Mucosa of stomach (tissue), 1 donor: ENCODE data around the gene SLC44A5.
"Not testable (repeated sequence)": the region's sequence is repeated elsewhere in the genome, so short reads cannot be mapped to it uniquely, and the experiment has no call there.

Experiments
- H3K27me3 ChIP-seq: one replicate; pipeline ENCODE4 v1.7.0; 2013; ENCODE audit warnings: mild to moderate bottlenecking, low read length; ENCODE audit not compliant: control insufficient read depth, insufficient read depth
- H3K36me3 ChIP-seq: one replicate; pipeline ENCODE4 v1.7.0; 2013; ENCODE audit warnings: low read length; ENCODE audit not compliant: control insufficient read depth, insufficient read depth
- H3K4me1 ChIP-seq: one replicate; pipeline ENCODE4 v1.7.0; 2013; ENCODE audit warnings: mild to moderate bottlenecking, low read length; ENCODE audit not compliant: control insufficient read depth, insufficient read depth
- H3K4me3 ChIP-seq: one replicate; pipeline ENCODE4 v1.7.0; 2013; ENCODE audit warnings: low read length
- H3K9ac ChIP-seq: one replicate; pipeline ENCODE4 v1.7.0; 2013; ENCODE audit warnings: mild to moderate bottlenecking, low read length, moderate library complexity
- H3K9me3 ChIP-seq: one replicate; pipeline ENCODE4 v1.7.0; 2013; ENCODE audit warnings: mild to moderate bottlenecking, low read length, moderate library complexity; ENCODE audit not compliant: control insufficient read depth
- donor health status: Pancreatic carcinoma.

Gene SLC44A5

GRCh38 chr1:75611014-75611413, at the start of gene SLC44A5:
SLC44A5 (minus strand) TSS chr1:75611114; CDS start chr1:75541447, 69,667 bp downstream.
- Histone ChIP-seq H3K4me1 (peaks cover 13% of the 10 kb centered on the region), H3K4me3 (no peak within 1 kb of the TSS), H3K9ac (no peak within 1 kb of the TSS), H3K36me3 (no peaks in the 10 kb centered on the region), H3K27me3 (peaks cover 30% of the 10 kb centered on the region), H3K9me3 (no peaks in the 10 kb centered on the region)

- no peaks in the 10 kb centered on the region for H3K9me3 ChIP-seq
- no peaks in the 10 kb centered on the region for H3K27me3 ChIP-seq
- no peak overlapping the region for H3K9ac ChIP-seq
- no peaks in the 10 kb centered on the region for H3K36me3 ChIP-seq
- no peaks in the 10 kb centered on the region for H3K4me1 ChIP-seq
- no peak overlapping the region for H3K4me3 ChIP-seq
Measured at GRCh38 chr1:75655931-75656330, 45.0 kb upstream of the SLC44A5 start.

- H3K9me3 ChIP-seq, H3K27me3 ChIP-seq, H3K9ac ChIP-seq, H3K4me3 ChIP-seq, H3K36me3 ChIP-seq, H3K4me1 ChIP-seq: not testable (repeated sequence)
Measured at GRCh38 chr1:75647183-75647582, 36.3 kb upstream of the SLC44A5 start.

- not testable (repeated sequence) for H3K4me1 ChIP-seq, H3K9ac ChIP-seq, H3K4me3 ChIP-seq, H3K27me3 ChIP-seq, H3K36me3 ChIP-seq, H3K9me3 ChIP-seq
Measured at GRCh38 chr1:75645153-75645552, 34.2 kb upstream of the SLC44A5 start.

- Histone ChIP-seq H3K4me1 (no peaks in the 10 kb centered on the region), H3K27me3 (no peaks in the 10 kb centered on the region), H3K4me3 (no peak overlapping the region), H3K36me3 (no peaks in the 10 kb centered on the region), H3K9me3 (no peaks in the 10 kb centered on the region), H3K9ac (no peak overlapping the region)
Measured at GRCh38 chr1:75643460-75643859, 32.5 kb upstream of the SLC44A5 start.

DNA sequence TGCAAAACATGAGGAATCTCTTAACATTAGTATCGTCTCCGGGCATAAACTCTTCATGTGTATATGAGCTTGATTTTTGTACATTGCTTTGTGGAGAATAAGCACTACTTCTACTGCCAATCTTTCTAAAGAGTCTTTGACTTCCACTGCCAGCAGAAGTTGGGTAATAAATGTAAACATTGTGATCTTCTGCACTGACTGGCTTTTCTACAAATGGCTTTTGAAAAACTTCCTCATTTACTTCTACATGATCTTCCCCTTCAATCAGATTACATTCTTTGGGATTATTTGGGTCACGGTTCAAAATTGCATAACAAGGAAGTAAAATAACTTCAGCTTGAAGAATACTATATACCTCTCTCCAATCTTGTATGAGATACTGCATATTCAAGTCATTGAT, 30.4 kb upstream of the SLC44A5 start:
- no peaks in the 10 kb centered on the region for H3K36me3 ChIP-seq
- no peak overlapping the region for H3K9ac ChIP-seq
- no peaks in the 10 kb centered on the region for H3K27me3 ChIP-seq
- no peaks in the 10 kb centered on the region for H3K4me1 ChIP-seq
- no peaks in the 10 kb centered on the region for H3K9me3 ChIP-seq
- H3K4me3 ChIP-seq: no peak overlapping the region

- H3K4me1 ChIP-seq: no peaks in the 10 kb centered on the region
- no peak overlapping the region for H3K4me3 ChIP-seq
Measured at GRCh38 chr1:75640137-75640536, 29.2 kb upstream of the SLC44A5 start.

GRCh38 chr1:75632350-75632949, 21.5 kb upstream of the SLC44A5 start:
- no peak overlapping the region for H3K4me3 ChIP-seq
- H3K36me3 ChIP-seq: no peaks in the 10 kb centered on the region
- H3K4me1 ChIP-seq: no peaks in the 10 kb centered on the region
- no peaks in the 10 kb centered on the region for H3K9me3 ChIP-seq
- no peaks in the 10 kb centered on the region for H3K27me3 ChIP-seq
- H3K9ac ChIP-seq: no peak overlapping the region

More at GRCh38 chr1:75640137-75640536, 29.2 kb upstream of the SLC44A5 start:
- Histone ChIP-seq H3K27me3 (no peaks in the 10 kb centered on the region), H3K9ac (no peak overlapping the region), H3K36me3 (no peaks in the 10 kb centered on the region), H3K9me3 (no peaks in the 10 kb centered on the region)

DNA sequence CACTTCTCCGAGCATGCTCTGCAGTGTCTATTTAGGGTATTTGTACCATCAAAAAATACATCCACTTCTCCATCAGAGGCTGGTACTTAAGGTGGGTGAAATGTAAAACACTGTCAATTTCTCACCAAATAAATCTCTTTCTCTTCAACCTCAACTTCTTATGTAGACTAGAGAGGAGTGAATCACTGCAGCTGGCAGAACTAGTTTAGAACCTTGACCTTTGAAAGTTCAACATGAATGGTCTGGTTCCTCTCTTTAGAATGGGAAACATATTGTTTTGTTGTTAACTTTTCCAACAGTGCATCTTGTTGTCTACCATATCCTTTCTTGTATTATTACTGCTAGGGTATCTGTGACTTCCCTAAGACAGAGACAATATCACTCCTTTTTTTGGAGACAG, 20.1 kb upstream of the SLC44A5 start:
- Histone ChIP-seq H3K9ac (no peak overlapping the region), H3K9me3 (no peaks in the 10 kb centered on the region), H3K4me3 (no peak overlapping the region), H3K27me3 (no peaks in the 10 kb centered on the region), H3K36me3 (no peaks in the 10 kb centered on the region), H3K4me1 (no peaks in the 10 kb centered on the region)

DNA sequence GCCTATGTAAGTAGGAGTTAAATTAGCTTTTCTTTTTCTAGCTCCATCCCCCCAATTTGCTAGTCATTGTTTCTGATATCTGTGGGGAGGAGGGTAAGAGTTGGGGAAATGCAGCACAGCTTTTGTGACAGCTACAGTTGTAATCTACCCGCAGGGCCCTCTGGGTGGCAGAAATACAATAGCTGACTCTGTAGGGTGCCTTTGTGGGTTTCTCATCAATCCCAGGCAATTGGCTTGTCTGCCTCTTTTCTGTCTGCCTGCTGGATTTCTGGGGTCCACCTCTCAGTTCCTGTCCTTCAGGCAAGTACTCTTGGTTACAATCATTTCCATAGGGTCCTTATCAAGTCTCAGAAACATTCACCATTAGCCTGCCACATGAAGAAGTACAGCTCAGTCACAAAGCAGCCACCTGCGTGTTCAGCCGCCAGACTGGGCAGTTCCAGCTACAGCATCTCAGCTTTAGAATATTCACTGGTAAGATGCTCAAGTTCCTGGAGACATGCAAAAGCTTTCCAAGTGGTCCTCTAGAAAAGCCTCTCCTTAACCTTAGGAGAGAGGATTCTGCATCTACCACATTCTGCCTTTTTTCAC, 19.2 kb upstream of the SLC44A5 start:
- Histone ChIP-seq H3K4me3 (no peak overlapping the region), H3K27me3 (no peaks in the 10 kb centered on the region), H3K9ac (no peak overlapping the region), H3K36me3 (no peaks in the 10 kb centered on the region), H3K4me1 (no peaks in the 10 kb centered on the region), H3K9me3 (no peaks in the 10 kb centered on the region)

DNA sequence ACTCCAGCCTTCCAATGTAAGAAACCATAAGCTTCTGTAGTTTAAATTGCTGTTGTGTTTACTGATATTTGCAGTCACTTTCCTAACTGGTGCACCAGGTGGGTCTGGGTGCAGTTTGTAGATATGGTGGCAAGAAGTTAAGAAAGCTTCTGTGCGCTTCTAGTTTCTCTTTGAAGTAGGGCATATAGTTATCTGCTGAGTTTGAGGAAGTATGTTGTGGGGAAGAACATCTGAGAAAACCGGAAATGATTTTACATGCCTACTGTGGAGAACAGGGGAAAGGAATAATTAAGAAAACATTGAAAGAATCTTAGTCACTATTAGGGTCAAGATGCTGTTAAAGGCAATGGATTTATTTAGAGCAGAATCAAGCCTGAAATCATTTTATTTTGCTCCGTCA, 14.9 kb upstream of the SLC44A5 start:
- H3K9me3 ChIP-seq: no peaks in the 10 kb centered on the region

GRCh38 chr1:75618382-75618781, 7.5 kb upstream of the SLC44A5 start:
- no peak overlapping the region for H3K4me3 ChIP-seq
- H3K4me1 ChIP-seq: peaks cover 13% of the 10 kb centered on the region
- no peaks in the 10 kb centered on the region for H3K9me3 ChIP-seq
- H3K9ac ChIP-seq: no peak overlapping the region
- peaks cover 32% of the 10 kb centered on the region for H3K27me3 ChIP-seq
- H3K36me3 ChIP-seq: no peaks in the 10 kb centered on the region

More for the DNA sequence above, 14.9 kb upstream of the SLC44A5 start:
- H3K9ac ChIP-seq: no peak overlapping the region
- no peaks in the 10 kb centered on the region for H3K27me3 ChIP-seq
- H3K36me3 ChIP-seq: no peaks in the 10 kb centered on the region
- no peaks in the 10 kb centered on the region for H3K4me1 ChIP-seq
- H3K4me3 ChIP-seq: no peak overlapping the region
